GM23338 (cell line): Measurements from ENCODE around the gene TOX2. TPM values are rescaled to one million over a fixed set of nuclear protein-coding genes. Genes with fewer than 3 reads are reported as not detected.

ENCODE experiments used
- ATAC-seq: fragments of 200-7000 bp; cut with Tn5 transposase; 3 replicates; pipeline ENCODE4 v1.9.1; 2020
- DNase-seq: peaks from one replicate; pipeline ENCODE4 v3.0.0-alpha.2; 2015; ENCODE audit warnings: low spot score
- H2AFZ ChIP-seq: fragments of 200-600 bp; sonication (generic); 2 replicates; pipeline ENCODE4 v1.8.0; 2016; ENCODE audit warnings: antibody characterized with exemption, mild to moderate bottlenecking, moderate library complexity
- H3F3A ChIP-seq: fragments of 200-600 bp; sonication (generic); replicated peaks from 2 replicates; pipeline ENCODE4 v1.8.0; 2017; ENCODE audit warnings: antibody characterized with exemption, mixed run types, low read depth
- H3K27ac ChIP-seq: fragments of 200-600 bp; sonication (generic); 2 replicates; pipeline ENCODE4 v1.6.1; 2016; ENCODE audit warnings: low read depth
- H3K27me3 ChIP-seq: fragments of 200-600 bp; sonication (generic); 2 replicates; pipeline ENCODE4 v1.8.0; 2016; ENCODE audit warnings: mild to moderate bottlenecking, mixed run types, moderate library complexity; ENCODE audit not compliant: insufficient read depth
- H3K36me3 ChIP-seq: fragments of 200-600 bp; sonication (generic); 2 replicates; pipeline ENCODE4 v1.8.0; 2016; ENCODE audit warnings: mild to moderate bottlenecking; ENCODE audit not compliant: insufficient read depth
- H3K4me1 ChIP-seq: fragments of 200-600 bp; sonication (generic); 2 replicates; pipeline ENCODE4 v1.8.0; 2016; ENCODE audit warnings: mild to moderate bottlenecking, moderate library complexity; ENCODE audit not compliant: insufficient read depth
- H3K4me2 ChIP-seq: fragments of 200-600 bp; sonication (generic); 2 replicates; pipeline ENCODE4 v1.7.1; 2017; ENCODE audit warnings: mixed run types
- H3K4me3 ChIP-seq: fragments of 200-600 bp; sonication (generic); 2 replicates; pipeline ENCODE4 v1.6.1; 2016; ENCODE audit warnings: mixed run types
- H3K79me2 ChIP-seq: fragments of 200-600 bp; sonication (generic); replicated peaks from 2 replicates; pipeline ENCODE4 v1.8.0; 2017; ENCODE audit warnings: mild to moderate bottlenecking; ENCODE audit not compliant: insufficient read depth
- H3K9me2 ChIP-seq: fragments of 200-600 bp; sonication (generic); 2 replicates; pipeline ENCODE4 v1.8.0; 2017; ENCODE audit not compliant: insufficient read depth
- H4K20me1 ChIP-seq: fragments of 200-600 bp; sonication (generic); replicated peaks from 2 replicates; pipeline ENCODE4 v1.8.0; 2017; ENCODE audit warnings: mild to moderate bottlenecking; ENCODE audit not compliant: insufficient read depth
- H3K27ac Mint-ChIP-seq: 2 replicates; pipeline ENCODE4 v1.8.0; 2020; ENCODE audit warnings: inconsistent platforms, mild to moderate bottlenecking, moderate library complexity, mixed read lengths
- H3K27me3 Mint-ChIP-seq: 3 replicates; pipeline ENCODE4 v1.8.0; 2022; ENCODE audit warnings: low read depth, mild to moderate bottlenecking, moderate library complexity, mixed read lengths, inconsistent platforms; ENCODE audit not compliant: insufficient read depth, poor library complexity
- H3K36me3 Mint-ChIP-seq: 3 replicates; pipeline ENCODE4 v1.8.0; 2021; ENCODE audit warnings: low read depth, mild to moderate bottlenecking, inconsistent platforms, moderate library complexity, mixed read lengths
- H3K4me1 Mint-ChIP-seq: 3 replicates; pipeline ENCODE4 v1.8.0; 2020; ENCODE audit warnings: mild to moderate bottlenecking, inconsistent platforms, mixed read lengths
- H3K4me3 Mint-ChIP-seq: 3 replicates; pipeline ENCODE4 v1.8.0; 2021; ENCODE audit warnings: moderate library complexity, mild to moderate bottlenecking, inconsistent platforms, mixed read lengths
- H3K9me3 Mint-ChIP-seq: 3 replicates; pipeline ENCODE4 v1.8.0; 2020; ENCODE audit warnings: moderate library complexity, mild to moderate bottlenecking, inconsistent platforms, mixed read lengths
- CTCF ChIP-seq, 2 experiments: fragments of 200-600 bp in 1 of 2; sonication (generic) in 1 of 2; conservative IDR thresholded peaks; 2 replicates each; pipeline versions ENCODE4 v1.5.1 to v1.6.1; 2016 to 2017; ENCODE audit warnings: antibody characterized with exemption in 2 of 2, low read depth in 2 of 2, mild to moderate bottlenecking in 2 of 2, moderate library complexity in 1 of 2
- EZH2 ChIP-seq: fragments of 200-600 bp; sonication (generic); IDR thresholded peaks from one replicate; pipeline ENCODE4 v1.8.0; 2017; ENCODE audit warnings: antibody characterized with exemption, mild to moderate bottlenecking, low read depth; ENCODE audit not compliant: unreplicated experiment
- EZH2phosphoT487 ChIP-seq: fragments of 200-600 bp; sonication (generic); IDR thresholded peaks from one replicate; pipeline ENCODE4 v1.8.1; 2018; ENCODE audit warnings: antibody characterized with exemption; ENCODE audit not compliant: unreplicated experiment
- JUNB ChIP-seq: IDR thresholded peaks from one replicate; pipeline ENCODE4 v1.6.1; 2016; ENCODE audit warnings: antibody characterized with exemption; ENCODE audit not compliant: unreplicated experiment
- NANOG ChIP-seq: IDR thresholded peaks from 2 replicates; pipeline ENCODE4 v1.6.1; 2016; ENCODE audit warnings: antibody characterized with exemption, borderline replicate concordance
- POLR2AphosphoS5 ChIP-seq: IDR thresholded peaks from 2 replicates; pipeline ENCODE4 v1.6.1; 2016; ENCODE audit warnings: antibody characterized with exemption, low read depth
- STAT1 ChIP-seq: IDR thresholded peaks from one replicate; pipeline ENCODE4 v1.6.1; 2016; ENCODE audit warnings: antibody characterized with exemption; ENCODE audit not compliant: unreplicated experiment
- ZNF114 ChIP-seq: fragments of 250-450 bp; sonication (Bioruptor Pico); IDR thresholded peaks from 2 replicates; pipeline ENCODE4 v1.5.0; 2020; ENCODE audit warnings: mild to moderate bottlenecking, moderate library complexity
- ZNF331 ChIP-seq: fragments of 250-450 bp; sonication (Bioruptor Pico); IDR thresholded peaks from 2 replicates; pipeline ENCODE4 v1.5.0; 2020; ENCODE audit warnings: low read depth, mild to moderate bottlenecking, moderate library complexity
- polyA plus RNA-seq: library from polyadenylated mRNA; unstranded; fragments of >200 nt; fragmentation: Nextera tagmentation; extraction: Ambion mirVana; gene quantifications from 2 replicates; pipeline ENCODE4 v1.2.1, GENCODE V29; 2016
- total RNA-seq: library from RNA; depleted of rRNA; stranded (reverse); fragments of >200 nt; shearing (Covaris generic); gene quantifications from 2 replicates; pipeline ENCODE4 v1.2.3, GENCODE V29; 2014
- TF ChIP-seq, protein P1 (sequence below): IDR thresholded peaks from one replicate; pipeline ENCODE4 v1.6.1; 2018; ENCODE audit warnings: antibody characterized with exemption; ENCODE audit not compliant: unreplicated experiment
- TF ChIP-seq, protein P2 (sequence below): IDR thresholded peaks from 2 replicates; pipeline ENCODE4 v1.6.1; 2016; ENCODE audit warnings: antibody characterized with exemption

TOX2 gene
- total and polyA plus RNA-seq, 2 experiments from 2014 or later: 1.4 to 1.5 TPM

DNA sequence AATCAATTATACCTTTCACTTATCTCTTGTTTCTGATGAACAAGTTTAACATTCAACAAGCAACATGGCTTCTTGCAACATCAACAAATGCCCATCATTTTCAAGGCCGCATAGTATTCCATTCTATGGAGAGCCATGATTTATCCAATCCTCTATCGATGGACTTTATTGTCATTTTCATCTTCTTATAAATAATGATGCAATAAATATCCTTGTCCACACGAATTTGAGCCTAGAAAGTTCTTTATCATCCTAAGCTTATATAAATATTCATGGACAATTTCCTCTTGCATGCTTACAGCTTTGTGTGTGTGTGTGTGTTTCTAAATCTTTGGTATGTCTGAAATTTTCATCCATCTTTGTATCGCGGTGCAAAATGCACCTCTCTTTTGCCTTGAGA is 29.1 kb downstream of the TOX2 start (continued):
- TF ChIP-seq, protein P1, sequence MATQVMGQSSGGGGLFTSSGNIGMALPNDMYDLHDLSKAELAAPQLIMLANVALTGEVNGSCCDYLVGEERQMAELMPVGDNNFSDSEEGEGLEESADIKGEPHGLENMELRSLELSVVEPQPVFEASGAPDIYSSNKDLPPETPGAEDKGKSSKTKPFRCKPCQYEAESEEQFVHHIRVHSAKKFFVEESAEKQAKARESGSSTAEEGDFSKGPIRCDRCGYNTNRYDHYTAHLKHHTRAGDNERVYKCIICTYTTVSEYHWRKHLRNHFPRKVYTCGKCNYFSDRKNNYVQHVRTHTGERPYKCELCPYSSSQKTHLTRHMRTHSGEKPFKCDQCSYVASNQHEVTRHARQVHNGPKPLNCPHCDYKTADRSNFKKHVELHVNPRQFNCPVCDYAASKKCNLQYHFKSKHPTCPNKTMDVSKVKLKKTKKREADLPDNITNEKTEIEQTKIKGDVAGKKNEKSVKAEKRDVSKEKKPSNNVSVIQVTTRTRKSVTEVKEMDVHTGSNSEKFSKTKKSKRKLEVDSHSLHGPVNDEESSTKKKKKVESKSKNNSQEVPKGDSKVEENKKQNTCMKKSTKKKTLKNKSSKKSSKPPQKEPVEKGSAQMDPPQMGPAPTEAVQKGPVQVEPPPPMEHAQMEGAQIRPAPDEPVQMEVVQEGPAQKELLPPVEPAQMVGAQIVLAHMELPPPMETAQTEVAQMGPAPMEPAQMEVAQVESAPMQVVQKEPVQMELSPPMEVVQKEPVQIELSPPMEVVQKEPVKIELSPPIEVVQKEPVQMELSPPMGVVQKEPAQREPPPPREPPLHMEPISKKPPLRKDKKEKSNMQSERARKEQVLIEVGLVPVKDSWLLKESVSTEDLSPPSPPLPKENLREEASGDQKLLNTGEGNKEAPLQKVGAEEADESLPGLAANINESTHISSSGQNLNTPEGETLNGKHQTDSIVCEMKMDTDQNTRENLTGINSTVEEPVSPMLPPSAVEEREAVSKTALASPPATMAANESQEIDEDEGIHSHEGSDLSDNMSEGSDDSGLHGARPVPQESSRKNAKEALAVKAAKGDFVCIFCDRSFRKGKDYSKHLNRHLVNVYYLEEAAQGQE: no peak
- TF ChIP-seq ZNF114 (CRISPR knock-in tag) (no peak), EZH2phosphoT487 (no peak), POLR2AphosphoS5 (no peak), NANOG (no peak), ZNF331 (CRISPR knock-in tag) (no peak), JUNB (no peak), CTCF (conservative IDR thresholded peaks at IDR 0.05; ENCODE audit: low read depth in 2 of 2) (no peak), EZH2 (no peak), STAT1 (no peak)
- TF ChIP-seq, protein P2, sequence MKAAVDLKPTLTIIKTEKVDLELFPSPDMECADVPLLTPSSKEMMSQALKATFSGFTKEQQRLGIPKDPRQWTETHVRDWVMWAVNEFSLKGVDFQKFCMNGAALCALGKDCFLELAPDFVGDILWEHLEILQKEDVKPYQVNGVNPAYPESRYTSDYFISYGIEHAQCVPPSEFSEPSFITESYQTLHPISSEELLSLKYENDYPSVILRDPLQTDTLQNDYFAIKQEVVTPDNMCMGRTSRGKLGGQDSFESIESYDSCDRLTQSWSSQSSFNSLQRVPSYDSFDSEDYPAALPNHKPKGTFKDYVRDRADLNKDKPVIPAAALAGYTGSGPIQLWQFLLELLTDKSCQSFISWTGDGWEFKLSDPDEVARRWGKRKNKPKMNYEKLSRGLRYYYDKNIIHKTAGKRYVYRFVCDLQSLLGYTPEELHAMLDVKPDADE: no peak

DNA sequence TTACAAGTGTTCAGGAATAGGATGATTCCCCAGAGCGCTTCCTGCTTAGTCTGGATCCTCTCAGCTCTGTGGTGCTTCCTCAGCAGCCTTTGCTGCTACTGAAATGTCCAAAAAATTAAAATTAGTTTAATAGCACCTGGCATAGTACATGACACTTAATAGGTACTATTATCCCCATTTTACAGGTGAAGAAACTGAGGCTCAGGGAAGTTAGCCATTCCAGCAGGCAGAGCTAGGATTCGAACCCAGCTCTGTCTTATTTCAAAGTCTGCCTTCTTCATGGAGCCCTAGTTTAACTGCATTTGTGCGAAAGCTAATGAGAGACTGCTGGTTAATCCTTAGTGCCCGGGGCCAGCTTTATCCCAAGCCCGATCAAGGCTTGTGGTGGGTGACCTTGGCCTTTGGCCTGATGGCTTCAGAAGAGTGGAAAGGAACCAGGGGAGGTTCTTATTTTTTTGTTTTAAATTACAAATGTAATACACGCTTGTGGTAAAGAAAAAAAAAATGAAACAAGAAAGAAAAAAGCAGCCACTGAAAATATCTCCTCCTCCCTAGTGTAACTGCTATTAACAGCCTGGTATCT is 30.1 kb downstream of the TOX2 start:
- Histone ChIP-seq H3F3A (no peaks in the 10 kb centered on the region), H3K4me1 (peaks cover 9% of the 10 kb centered on the region), H4K20me1 (no peaks in the 10 kb centered on the region), H3K27ac (no peak overlapping the region), H2AFZ (no peak overlapping the region), H3K36me3 (no peaks in the 10 kb centered on the region), H3K27me3 (no peaks in the 10 kb centered on the region), H3K79me2 (no peaks in the 10 kb centered on the region), H3K4me3 (no peak overlapping the region), H3K9me2 (no peaks in the 10 kb centered on the region), H3K4me2 (no peak overlapping the region)
- no peaks in the 10 kb centered on the region for H3K9me3 Mint-ChIP-seq
- peaks cover 33% of the 10 kb centered on the region for H3K4me1 Mint-ChIP-seq
- no peak overlapping the region for H3K27ac Mint-ChIP-seq
- no peak for ATAC-seq
- peaks cover 6% of the 10 kb centered on the region for H3K27me3 Mint-ChIP-seq
- H3K36me3 Mint-ChIP-seq: no peaks in the 10 kb centered on the region
- no peak overlapping the region for H3K4me3 Mint-ChIP-seq
- no peak for DNase-seq
- TF ChIP-seq, protein P1: no peak
- TF ChIP-seq ZNF331 (CRISPR knock-in tag) (no peak), JUNB (no peak), NANOG (no peak), EZH2 (no peak)
